Activated T-helper 2 cell treated with anti-CD3 and anti-CD28 coated beads, Interferon-gamma antibody, Interleukin-2, Interleukin-4, amounts not matched to agents 10 μg/mL and 5 μg/mL and 100 μg/mL, durations not matched to agents 14 hours and 24 hours and 36 hours (primary cell): ENCODE measurements around the gene NRSN1. TPM values are rescaled to one million over a fixed set of nuclear protein-coding genes. Genes with fewer than 3 reads are reported as not detected.
"Not testable (repeated sequence)": the region's sequence is repeated elsewhere in the genome, so short reads cannot be mapped to it uniquely, and the experiment has no call there.

Experiments
- DNase-seq: peaks from one replicate; pipeline ENCODE4 v3.0.0; 2021; ENCODE audit warnings: low spot score
- H3K27ac Mint-ChIP-seq: one replicate; pipeline ENCODE4 v1.8.0; 2021; ENCODE audit warnings: mixed read lengths
- H3K27me3 Mint-ChIP-seq: one replicate; pipeline ENCODE4 v1.8.0; 2021; ENCODE audit warnings: low read depth, mixed read lengths
- H3K36me3 Mint-ChIP-seq: one replicate; pipeline ENCODE4 v1.8.0; 2021; ENCODE audit warnings: low read depth, mixed read lengths
- H3K4me1 Mint-ChIP-seq: one replicate; pipeline ENCODE4 v1.8.0; 2021; ENCODE audit warnings: low read depth, mixed read lengths
- H3K4me3 Mint-ChIP-seq: one replicate; pipeline ENCODE4 v1.8.0; 2021; ENCODE audit warnings: low read depth, mild to moderate bottlenecking, moderate library complexity, mixed read lengths
- H3K9me3 Mint-ChIP-seq: one replicate; pipeline ENCODE4 v1.8.0; 2021; ENCODE audit warnings: mixed read lengths
- intact Hi-C: fragments of 100-400 bp; cut with micrococcal nuclease; formaldehyde crosslinking; loops from one replicate; pipeline ENCODE4 v1.15.1; 2023
- total RNA-seq: library from RNA; stranded (reverse); gene quantifications from 2 replicates; pipeline ENCODE4 v1.2.3, GENCODE V29; 2022

The NRSN1 gene
- total RNA-seq, 1 donor from 2014 or later, result not detected

- no peak for DNase-seq
- Mint-ChIP-seq H3K9me3 (no peaks in the 10 kb centered on the region), H3K36me3 (no peaks in the 10 kb centered on the region), H3K4me3 (no peak overlapping the region), H3K27me3 (no peaks in the 10 kb centered on the region), H3K27ac (no peak overlapping the region), H3K4me1 (no peaks in the 10 kb centered on the region)
- intact Hi-C loops, result no loop called here
Observed at GRCh38 chr6:24110417-24110816, 15.6 kb upstream of the NRSN1 start.

- no peak for DNase-seq
- Mint-ChIP-seq H3K4me1 (no peaks in the 10 kb centered on the region), H3K27me3 (no peaks in the 10 kb centered on the region), H3K4me3 (no peak overlapping the region), H3K36me3 (no peaks in the 10 kb centered on the region), H3K27ac (no peak overlapping the region), H3K9me3 (no peaks in the 10 kb centered on the region)
- intact Hi-C loops, result no loop called here
Observed at GRCh38 chr6:24113891-24114290, 12.1 kb upstream of the NRSN1 start.

GRCh38 chr6:24117021-24117420 lies 9.0 kb upstream of the NRSN1 start:
- H3K27ac Mint-ChIP-seq, result no peak overlapping the region
- no peaks in the 10 kb centered on the region for H3K27me3 Mint-ChIP-seq
- intact Hi-C loops, result no loop called here
- no peaks in the 10 kb centered on the region for H3K4me1 Mint-ChIP-seq
- DNase-seq, result no peak
- no peaks in the 10 kb centered on the region for H3K9me3 Mint-ChIP-seq
- no peaks in the 10 kb centered on the region for H3K36me3 Mint-ChIP-seq
- no peak overlapping the region for H3K4me3 Mint-ChIP-seq

DNA sequence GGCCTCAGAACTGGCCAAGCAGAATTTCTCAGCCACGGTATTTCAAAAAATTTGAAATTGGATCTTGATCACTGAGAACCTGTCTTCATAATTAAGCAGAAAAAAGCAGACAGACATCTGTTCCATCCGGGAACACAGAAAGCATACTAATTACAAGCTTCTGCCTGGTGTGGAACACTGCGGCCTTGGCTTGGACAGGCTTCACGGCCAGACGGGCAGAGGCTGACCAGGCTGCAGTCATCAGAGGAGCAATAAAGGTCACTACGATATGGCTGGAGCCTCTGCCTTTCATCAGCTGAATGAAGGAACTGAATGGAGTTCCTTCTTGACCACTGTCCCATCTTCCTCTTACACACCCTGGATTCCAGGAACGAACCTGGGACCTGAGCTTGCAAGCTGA lies 3.9 kb upstream of the NRSN1 start:
- no peaks in the 10 kb centered on the region for H3K9me3 Mint-ChIP-seq
- H3K4me1 Mint-ChIP-seq, result no peaks in the 10 kb centered on the region
- intact Hi-C loops, result no loop called here
- DNase-seq, result no peak
- H3K4me3 Mint-ChIP-seq, result no peak overlapping the region
- H3K27me3 Mint-ChIP-seq, result peaks cover 6% of the 10 kb centered on the region
- no peak overlapping the region for H3K27ac Mint-ChIP-seq
- no peaks in the 10 kb centered on the region for H3K36me3 Mint-ChIP-seq

GRCh38 chr6:24126586-24127192 lies 674 bp downstream of the NRSN1 start:
- H3K4me1 Mint-ChIP-seq, result no peaks in the 10 kb centered on the region
- H3K36me3 Mint-ChIP-seq, result no peaks in the 10 kb centered on the region
- H3K27me3 Mint-ChIP-seq, result peaks cover 6% of the 10 kb centered on the region
- no peaks in the 10 kb centered on the region for H3K9me3 Mint-ChIP-seq
- intact Hi-C loops, result no loop called here
- DNase-seq, result no peak
- H3K27ac Mint-ChIP-seq, result no peak overlapping the region
- no peak overlapping the region for H3K4me3 Mint-ChIP-seq

GRCh38 chr6:24127316-24127715 lies 1.3 kb downstream of the NRSN1 start:
- Mint-ChIP-seq H3K27ac (no peak overlapping the region), H3K4me1 (no peaks in the 10 kb centered on the region), H3K27me3 (peaks cover 6% of the 10 kb centered on the region), H3K4me3 (no peak overlapping the region), H3K9me3 (no peaks in the 10 kb centered on the region), H3K36me3 (no peaks in the 10 kb centered on the region)
- intact Hi-C loops, result no loop called here
- no peak for DNase-seq

DNA sequence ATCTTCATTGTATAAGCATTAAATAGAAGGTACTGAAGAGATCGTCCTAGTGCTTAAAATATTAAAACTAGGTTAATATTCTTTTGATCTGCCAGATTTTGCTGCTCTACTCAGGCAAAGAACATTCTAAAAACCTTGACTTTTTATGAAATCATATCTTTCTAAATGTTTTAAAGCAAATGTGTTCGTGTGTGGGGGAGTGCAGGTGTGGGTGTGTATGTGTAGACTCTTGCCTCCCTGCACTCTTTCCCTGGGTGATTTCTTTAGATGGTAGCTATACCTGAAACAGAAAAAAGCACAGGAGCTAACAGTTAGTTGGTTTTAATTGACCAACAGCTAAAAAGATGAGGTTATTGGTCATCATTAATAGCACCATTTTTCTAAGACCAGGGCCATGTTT lies 5.7 kb downstream of the NRSN1 start:
- no peaks in the 10 kb centered on the region for H3K9me3 Mint-ChIP-seq
- intact Hi-C loops, result no loop called here
- no peak for DNase-seq
- H3K4me1 Mint-ChIP-seq, result no peaks in the 10 kb centered on the region
- no peak overlapping the region for H3K4me3 Mint-ChIP-seq
- H3K27ac Mint-ChIP-seq, result no peak overlapping the region
- no peaks in the 10 kb centered on the region for H3K36me3 Mint-ChIP-seq
- peaks cover 1% of the 10 kb centered on the region for H3K27me3 Mint-ChIP-seq

- Mint-ChIP-seq H3K27me3 (no peaks in the 10 kb centered on the region), H3K36me3 (no peaks in the 10 kb centered on the region), H3K4me1 (no peaks in the 10 kb centered on the region), H3K4me3 (no peak overlapping the region), H3K9me3 (no peaks in the 10 kb centered on the region), H3K27ac (no peak overlapping the region)
- intact Hi-C loops, result no loop called here
- DNase-seq, result no peak
Observed at GRCh38 chr6:24139080-24139479, 13.1 kb downstream of the NRSN1 start.

DNA sequence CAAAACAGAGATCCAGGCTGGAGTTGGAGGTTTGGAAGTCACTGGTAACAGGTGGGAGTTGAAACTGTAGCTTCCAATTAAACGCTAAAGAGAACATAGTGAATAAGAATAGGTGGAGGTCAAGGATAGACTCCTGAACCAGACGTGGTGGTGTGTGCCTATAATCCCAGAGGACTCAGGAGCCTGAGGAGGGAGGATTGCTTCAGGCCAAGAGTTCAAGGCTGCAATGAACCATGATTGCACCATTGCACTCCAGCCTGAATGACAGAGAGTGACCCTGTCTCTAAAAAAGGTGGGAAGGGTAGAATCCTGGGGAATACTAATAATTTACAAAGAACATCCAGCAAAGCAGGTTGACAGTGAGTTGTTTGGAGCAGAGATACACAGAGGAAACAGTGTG lies 13.6 kb downstream of the NRSN1 start:
- H3K27ac Mint-ChIP-seq, result no peak overlapping the region
- H3K9me3 Mint-ChIP-seq, result no peaks in the 10 kb centered on the region
- no peak for DNase-seq
- H3K4me1 Mint-ChIP-seq, result no peaks in the 10 kb centered on the region
- no peak overlapping the region for H3K4me3 Mint-ChIP-seq
- no peaks in the 10 kb centered on the region for H3K36me3 Mint-ChIP-seq
- intact Hi-C loops, result no loop called here
- H3K27me3 Mint-ChIP-seq, result no peaks in the 10 kb centered on the region

DNA sequence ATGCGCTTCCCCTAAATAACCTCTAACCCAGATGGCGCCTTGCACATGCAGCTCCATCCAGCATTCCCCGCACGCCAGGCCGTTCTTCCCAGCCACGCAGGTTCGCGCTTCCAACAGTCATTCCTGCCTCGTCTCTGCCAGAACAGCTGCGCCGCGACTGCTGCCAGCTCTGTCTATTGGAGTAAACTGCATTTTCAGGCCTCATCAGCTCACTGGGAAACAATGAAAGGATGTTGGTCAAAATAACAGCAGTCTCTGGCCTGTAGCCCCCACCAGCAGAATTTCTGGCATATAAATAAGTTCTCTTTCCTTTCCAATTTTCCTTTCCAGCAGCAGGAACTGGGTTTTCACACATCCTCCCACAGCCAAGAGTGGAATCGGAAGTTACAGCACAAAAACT lies 14.6 kb downstream of the NRSN1 start:
- Mint-ChIP-seq H3K27me3 (no peaks in the 10 kb centered on the region), H3K36me3 (no peaks in the 10 kb centered on the region), H3K27ac (no peak overlapping the region), H3K4me1 (no peaks in the 10 kb centered on the region), H3K9me3 (no peaks in the 10 kb centered on the region), H3K4me3 (no peak overlapping the region)
- no peak for DNase-seq
- intact Hi-C loops, result no loop called here

DNA sequence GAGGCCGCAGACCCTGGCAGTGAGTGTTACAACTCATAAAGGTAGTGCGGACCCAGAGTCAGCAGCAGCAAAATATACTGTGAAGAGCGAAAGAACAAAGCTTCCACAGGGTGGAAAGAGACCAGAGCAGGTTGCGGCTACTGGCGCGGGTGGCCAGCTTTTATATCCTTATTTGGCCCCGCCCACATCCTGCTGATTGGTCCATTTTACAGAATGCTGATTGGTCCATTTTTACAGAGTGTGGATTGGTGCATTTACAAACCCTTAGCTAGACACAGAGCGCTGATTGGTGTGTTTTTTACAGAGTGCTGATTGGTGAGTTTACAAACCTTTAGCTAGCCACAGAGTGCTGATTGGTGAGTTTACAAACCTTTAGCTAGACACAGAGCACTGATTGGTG lies 16.7 kb downstream of the NRSN1 start:
- H3K27me3 Mint-ChIP-seq, DNase-seq, H3K36me3 Mint-ChIP-seq, H3K27ac Mint-ChIP-seq, H3K4me3 Mint-ChIP-seq, H3K4me1 Mint-ChIP-seq, intact Hi-C loops, H3K9me3 Mint-ChIP-seq: not testable (repeated sequence)

DNA sequence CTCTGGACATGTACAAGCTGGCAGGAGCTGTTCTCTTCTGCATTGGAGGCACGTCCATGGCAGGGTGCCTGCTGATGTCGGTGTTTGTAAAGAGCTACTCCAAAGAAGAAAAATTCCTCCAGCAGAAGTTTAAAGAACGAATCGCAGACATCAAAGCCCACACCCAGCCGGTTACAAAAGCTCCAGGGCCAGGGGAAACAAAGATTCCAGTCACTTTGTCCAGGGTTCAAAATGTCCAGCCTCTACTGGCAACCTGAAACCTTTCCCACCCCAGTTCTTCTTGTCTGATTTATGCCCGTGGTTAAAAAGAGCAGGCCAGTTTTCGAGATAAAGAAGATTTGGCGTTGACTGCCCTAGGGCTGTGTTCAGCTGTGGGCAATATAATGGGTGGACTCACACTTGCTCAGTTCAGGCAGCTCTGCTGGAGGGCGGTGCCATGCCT lies 19.7 kb downstream of the NRSN1 start:
- Mint-ChIP-seq H3K4me1 (no peaks in the 10 kb centered on the region), H3K27ac (no peak overlapping the region)
- intact Hi-C loops, result no loop called here

DNA sequence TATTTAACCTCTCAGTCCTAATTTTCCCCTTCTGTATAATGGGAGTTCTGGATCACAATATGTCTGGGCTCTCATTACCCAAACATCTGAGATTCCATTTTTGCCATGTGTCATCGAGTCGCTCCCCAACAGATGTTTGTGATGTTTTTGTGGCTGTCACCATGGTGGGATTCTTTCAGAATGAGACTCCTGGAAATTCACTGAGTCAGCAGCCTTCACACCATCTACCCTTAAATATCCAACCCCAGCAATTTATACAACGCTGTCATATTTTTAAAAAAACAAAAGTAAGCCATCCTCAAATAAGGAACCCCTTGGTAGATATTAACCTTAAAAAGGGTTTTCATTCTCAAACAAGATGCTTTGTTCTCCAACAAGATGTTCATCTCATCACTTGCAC lies 20.9 kb downstream of the NRSN1 start:
- H3K27me3 Mint-ChIP-seq, result no peaks in the 10 kb centered on the region
- DNase-seq, result no peak
- H3K4me3 Mint-ChIP-seq, result no peak overlapping the region
- H3K9me3 Mint-ChIP-seq, result no peaks in the 10 kb centered on the region
- no peaks in the 10 kb centered on the region for H3K36me3 Mint-ChIP-seq
- intact Hi-C loops, result no loop called here
- no peak overlapping the region for H3K27ac Mint-ChIP-seq
- H3K4me1 Mint-ChIP-seq, result no peaks in the 10 kb centered on the region

More for the DNA sequence above, 19.7 kb downstream of the NRSN1 start:
- no peaks in the 10 kb centered on the region for H3K36me3 Mint-ChIP-seq
- no peak for DNase-seq
- H3K27me3 Mint-ChIP-seq, result no peaks in the 10 kb centered on the region
- H3K4me3 Mint-ChIP-seq, result no peak overlapping the region
- H3K9me3 Mint-ChIP-seq, result no peaks in the 10 kb centered on the region
